Raji (cell line): Measurements from ENCODE around the gene COL26A1.

Experiments
- POLR2A ChIP-seq: IDR thresholded peaks from 2 replicates; pipeline ENCODE4 v1.6.1; 2011; ENCODE audit warnings: low read depth, low read length, control low read depth; ENCODE audit not compliant: insufficient read depth

Gene COL26A1

GRCh38 chr7:101556453-101556968 is 193.8 kb downstream of the COL26A1 start:
- no peak for TF ChIP-seq POLR2A

- no peak for TF ChIP-seq POLR2A
These were observed 194.7 kb downstream of the COL26A1 start for GRCh38 chr7:101557421-101557820.

GRCh38 chr7:101557978-101558741 is 195.5 kb downstream of the COL26A1 start:
- no peak for TF ChIP-seq POLR2A

GRCh38 chr7:101558742-101559325 is 196.2 kb downstream of the COL26A1 start:
- no peak for TF ChIP-seq POLR2A

- no peak for TF ChIP-seq POLR2A
These were observed 196.9 kb downstream of the COL26A1 start for GRCh38 chr7:101559586-101559985.

- no peak for TF ChIP-seq POLR2A
These were observed 198.2 kb downstream of the COL26A1 start for GRCh38 chr7:101560856-101561255.

GRCh38 chr7:101562531-101563197 is 200.0 kb downstream of the COL26A1 start:
- TF ChIP-seq POLR2A: no peak

GRCh38 chr7:101563198-101563901 is 200.7 kb downstream of the COL26A1 start:
- no peak for TF ChIP-seq POLR2A

GRCh38 chr7:101563943-101564777 is 201.5 kb downstream of the COL26A1 start:
- no peak for TF ChIP-seq POLR2A

DNA sequence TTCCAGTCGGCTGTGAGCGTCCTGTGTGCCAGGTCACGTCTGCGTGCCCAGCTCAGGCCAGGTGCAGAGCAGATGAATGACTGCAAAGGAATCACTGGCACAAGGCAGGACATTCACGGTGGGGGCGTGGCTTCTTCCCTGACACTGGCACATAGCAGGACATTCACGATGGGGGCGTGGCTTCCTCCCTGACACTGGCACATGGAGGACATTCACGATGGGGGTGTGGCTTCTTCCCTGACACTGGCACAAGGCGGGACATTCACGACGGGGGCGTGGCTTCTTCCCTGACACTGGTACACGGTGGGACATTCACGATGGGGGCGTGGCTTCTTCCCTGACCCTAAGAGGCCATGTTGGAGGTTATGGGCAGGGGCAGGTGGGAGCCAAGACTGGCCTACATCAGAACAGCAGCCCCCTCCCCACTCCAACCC is 202.1 kb downstream of the COL26A1 start:
- TF ChIP-seq POLR2A: no peak

- no peak for TF ChIP-seq POLR2A
These were observed 203.0 kb downstream of the COL26A1 start for GRCh38 chr7:101565601-101566209.

- no peak for TF ChIP-seq POLR2A
These were observed 204.6 kb downstream of the COL26A1 start for GRCh38 chr7:101567230-101567629.

GRCh38 chr7:101572156-101572555 is 209.5 kb downstream of the COL26A1 start:
- no peak for TF ChIP-seq POLR2A

DNA sequence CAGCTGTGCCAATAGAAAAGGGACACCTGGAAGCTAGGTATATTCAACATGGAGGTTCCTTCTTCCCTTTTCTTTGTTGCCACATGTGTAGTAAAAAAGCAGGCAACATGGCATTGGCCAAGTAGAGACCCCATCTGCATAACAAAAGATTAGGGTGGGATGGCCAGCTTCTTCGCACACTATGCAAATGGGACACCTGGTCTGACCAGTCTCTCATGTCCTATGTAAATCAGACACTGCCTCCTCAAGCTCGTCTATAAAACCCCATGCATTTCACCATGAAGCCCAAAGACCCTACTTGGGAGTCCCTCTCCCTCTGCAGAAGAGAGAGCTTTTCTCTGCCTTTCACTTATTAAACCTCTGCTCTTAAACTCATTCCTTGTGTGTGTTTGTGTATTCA is 212.5 kb downstream of the COL26A1 start:
- TF ChIP-seq POLR2A: 0 out of 2 replicates have a peak, but pooled peaks have one; percentile 20

- TF ChIP-seq POLR2A: no peak
These were observed 213.0 kb downstream of the COL26A1 start for GRCh38 chr7:101575721-101576120.
